GM04503 (cell line): ENCODE measurements around the gene MAPRE3.
A peak's percentile ranks its signal among the peaks of the same experiment; 100 is the strongest.

ENCODE experiments used
- DNase-seq: peaks from one replicate; pipeline ENCODE4 v3.0.0-alpha.2; 2012; ENCODE audit warnings: low read depth

Gene MAPRE3

GRCh38 chr2:27040282-27040681 is 69.8 kb downstream of the MAPRE3 start:
- DNase-seq = no peak

GRCh38 chr2:27041752-27042151 is 71.3 kb downstream of the MAPRE3 start:
- DNase-seq = no peak

- no peak for DNase-seq
Observed at GRCh38 chr2:27042159-27042661, 71.8 kb downstream of the MAPRE3 start.

- peak; percentile 24 for DNase-seq
Observed at GRCh38 chr2:27042985-27043634, 72.7 kb downstream of the MAPRE3 start.

GRCh38 chr2:27049422-27050280 is 79.2 kb downstream of the MAPRE3 start:
- DNase-seq = no peak

- DNase-seq = no peak
Observed at GRCh38 chr2:27050281-27050995, 80.0 kb downstream of the MAPRE3 start.

GRCh38 chr2:27050996-27051901 is 80.8 kb downstream of the MAPRE3 start, which contains the start of gene AGBL5:
AGBL5 (plus strand) TSS chr2:27051668; CDS start chr2:27052959, 1,291 bp downstream.
- DNase-seq = peak; percentile 84

GRCh38 chr2:27051902-27052645 is 81.6 kb downstream of the MAPRE3 start:
- no peak for DNase-seq

GRCh38 chr2:27053321-27053720 is 82.9 kb downstream of the MAPRE3 start:
- DNase-seq = no peak

- DNase-seq = no peak
Observed at GRCh38 chr2:27053776-27054175, 83.3 kb downstream of the MAPRE3 start.

- DNase-seq = no peak
Observed at GRCh38 chr2:27054721-27055120, 84.3 kb downstream of the MAPRE3 start.

GRCh38 chr2:27057184-27057583 is 86.7 kb downstream of the MAPRE3 start:
- DNase-seq = no peak

GRCh38 chr2:27058210-27058609 is 87.8 kb downstream of the MAPRE3 start:
- DNase-seq = no peak

GRCh38 chr2:27059141-27059820 is 88.8 kb downstream of the MAPRE3 start:
- no peak for DNase-seq

- no peak for DNase-seq
Observed at GRCh38 chr2:27060323-27060722, 89.9 kb downstream of the MAPRE3 start.

GRCh38 chr2:27065128-27065527 is 94.7 kb downstream of the MAPRE3 start:
- no peak for DNase-seq

GRCh38 chr2:27067385-27067784 is 96.9 kb downstream of the MAPRE3 start:
- DNase-seq = no peak

- DNase-seq = no peak
Observed at GRCh38 chr2:27069436-27069835, 99.0 kb downstream of the MAPRE3 start.

GRCh38 chr2:27069961-27070618 is 99.7 kb downstream of the MAPRE3 start:
- no peak for DNase-seq
